SHP77 (cell line): ENCODE measurements around the gene FERMT2.

Source experiments
- DNase-seq, 2 experiments: peaks; one replicate each; lab custom pipeline; 2025; lab: John Stamatoyannopoulos, UW

The FERMT2 gene

GRCh38 chr14:52862632-52863333, 88.1 kb downstream of the FERMT2 start:
- DNase-seq: no peak

- DNase-seq: no peak
These were observed 89.4 kb downstream of the FERMT2 start for GRCh38 chr14:52861403-52861802.

GRCh38 chr14:52860910-52861309, 89.9 kb downstream of the FERMT2 start:
- DNase-seq: no peak

GRCh38 chr14:52860209-52860608, 90.6 kb downstream of the FERMT2 start:
- DNase-seq: no peak

- DNase-seq: no peak
These were observed 94.7 kb downstream of the FERMT2 start for GRCh38 chr14:52856139-52856538.

- DNase-seq: no peak
These were observed 97.4 kb downstream of the FERMT2 start for GRCh38 chr14:52853522-52853854.

GRCh38 chr14:52852810-52853521, 97.9 kb downstream of the FERMT2 start:
- no peak for DNase-seq

- DNase-seq: no peak
These were observed 100.4 kb downstream of the FERMT2 start for GRCh38 chr14:52850451-52850909.

- no peak for DNase-seq
These were observed 102.2 kb downstream of the FERMT2 start for GRCh38 chr14:52848626-52849025.

GRCh38 chr14:52846591-52846990, 104.3 kb downstream of the FERMT2 start:
- no peak for DNase-seq

- no peak for DNase-seq
These were observed 105.8 kb downstream of the FERMT2 start for GRCh38 chr14:52845081-52845480.

- no peak for DNase-seq
These were observed 106.4 kb downstream of the FERMT2 start for GRCh38 chr14:52844262-52845060.

- no peak for DNase-seq
These were observed 110.0 kb downstream of the FERMT2 start for GRCh38 chr14:52840877-52841276.

- no peak for DNase-seq
These were observed 113.4 kb downstream of the FERMT2 start for GRCh38 chr14:52837451-52837850.

GRCh38 chr14:52836063-52836462, 114.8 kb downstream of the FERMT2 start:
- no peak for DNase-seq

- DNase-seq: peak in 1 of 2 experiments; percentile 22
These were observed 115.5 kb downstream of the FERMT2 start for GRCh38 chr14:52835122-52835903.

- no peak for DNase-seq
These were observed 116.4 kb downstream of the FERMT2 start for GRCh38 chr14:52834440-52834842.

- DNase-seq: no peak
These were observed 117.0 kb downstream of the FERMT2 start for GRCh38 chr14:52833891-52834290.

GRCh38 chr14:52829527-52830185, 121.2 kb downstream of the FERMT2 start:
- no peak for DNase-seq

GRCh38 chr14:52827426-52827825, 123.4 kb downstream of the FERMT2 start:
- DNase-seq: no peak

- DNase-seq: no peak
These were observed 125.8 kb downstream of the FERMT2 start for GRCh38 chr14:52825085-52825484.
